NB4 (cell line): ENCODE data around the gene FZR1.

Experiments
- DNase-seq: peaks from one replicate; pipeline ENCODE4 v3.0.0; 2010; ENCODE audit warnings: low read depth
- H3K4me3 ChIP-seq: one replicate; pipeline ENCODE4 v1.5.1; 2011; ENCODE audit warnings: mild to moderate bottlenecking, low read depth, low read length, moderate library complexity
- MYC ChIP-seq: IDR thresholded peaks from 2 replicates; pipeline ENCODE4 v1.6.1; 2011; ENCODE audit warnings: low read depth, low read length
- POLR2A ChIP-seq: IDR thresholded peaks from 2 replicates; pipeline ENCODE4 v1.6.1; 2011; ENCODE audit warnings: mild to moderate bottlenecking; ENCODE audit not compliant: insufficient read length; ENCODE audit errors: extremely low read depth
- TF ChIP-seq, protein P1 (sequence below): IDR thresholded peaks from 2 replicates; pipeline ENCODE4 v1.6.1; 2011; ENCODE audit warnings: low read depth, low read length
- TF ChIP-seq, protein P2 (sequence below): IDR thresholded peaks from one replicate; pipeline ENCODE4 v1.5.1; 2012; ENCODE audit warnings: low read depth, low read length

Gene FZR1

DNA sequence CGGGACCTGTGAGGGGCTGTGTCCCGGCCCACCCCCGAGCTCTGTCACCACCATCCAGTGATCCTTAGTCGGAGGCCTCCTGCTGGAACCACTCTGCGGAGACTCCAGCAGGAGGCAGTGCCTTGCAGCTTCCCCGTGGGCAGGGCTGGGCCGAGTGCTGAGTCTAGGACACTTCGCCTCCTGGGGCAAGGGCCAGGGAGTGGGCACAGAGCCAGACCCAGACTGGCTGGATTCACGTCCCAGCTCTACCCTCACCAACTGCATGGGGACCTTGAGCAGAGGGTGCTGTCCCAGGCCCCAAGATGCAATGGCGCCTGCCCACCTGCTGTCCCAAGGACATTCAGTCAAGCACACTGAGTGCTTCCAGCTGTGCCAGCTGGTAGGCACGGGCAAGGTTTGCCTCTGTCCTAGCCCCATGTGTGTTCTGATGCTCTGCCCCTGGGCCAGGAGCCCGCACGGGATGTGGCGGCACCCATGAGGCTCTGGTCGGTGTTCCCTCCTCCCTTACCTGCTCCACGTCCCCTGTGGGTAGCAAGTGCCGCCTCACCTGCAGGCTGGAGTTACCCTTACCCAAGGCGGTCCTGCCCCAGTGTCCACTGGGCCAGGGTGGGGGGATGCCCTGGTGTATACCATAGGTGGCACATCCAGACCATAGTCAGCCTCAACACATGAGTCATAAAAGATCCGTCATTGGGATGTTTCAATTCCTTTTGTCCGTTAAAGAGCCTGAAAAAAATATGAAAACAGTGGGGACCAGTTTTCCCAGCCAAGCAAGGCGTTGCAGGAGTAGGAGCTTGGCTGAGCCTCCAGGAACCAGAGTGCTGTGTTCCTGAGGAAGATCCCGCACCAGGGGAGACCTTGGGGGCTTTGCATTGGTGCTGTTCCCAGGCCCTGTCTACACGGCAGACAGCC lies 7.4 kb downstream of the FZR1 start:
- H3K4me3 ChIP-seq: no peak overlapping the region
- no peak for DNase-seq
- TF ChIP-seq, protein P1, sequence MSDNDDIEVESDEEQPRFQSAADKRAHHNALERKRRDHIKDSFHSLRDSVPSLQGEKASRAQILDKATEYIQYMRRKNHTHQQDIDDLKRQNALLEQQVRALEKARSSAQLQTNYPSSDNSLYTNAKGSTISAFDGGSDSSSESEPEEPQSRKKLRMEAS: no peak
- TF ChIP-seq, protein P2, sequence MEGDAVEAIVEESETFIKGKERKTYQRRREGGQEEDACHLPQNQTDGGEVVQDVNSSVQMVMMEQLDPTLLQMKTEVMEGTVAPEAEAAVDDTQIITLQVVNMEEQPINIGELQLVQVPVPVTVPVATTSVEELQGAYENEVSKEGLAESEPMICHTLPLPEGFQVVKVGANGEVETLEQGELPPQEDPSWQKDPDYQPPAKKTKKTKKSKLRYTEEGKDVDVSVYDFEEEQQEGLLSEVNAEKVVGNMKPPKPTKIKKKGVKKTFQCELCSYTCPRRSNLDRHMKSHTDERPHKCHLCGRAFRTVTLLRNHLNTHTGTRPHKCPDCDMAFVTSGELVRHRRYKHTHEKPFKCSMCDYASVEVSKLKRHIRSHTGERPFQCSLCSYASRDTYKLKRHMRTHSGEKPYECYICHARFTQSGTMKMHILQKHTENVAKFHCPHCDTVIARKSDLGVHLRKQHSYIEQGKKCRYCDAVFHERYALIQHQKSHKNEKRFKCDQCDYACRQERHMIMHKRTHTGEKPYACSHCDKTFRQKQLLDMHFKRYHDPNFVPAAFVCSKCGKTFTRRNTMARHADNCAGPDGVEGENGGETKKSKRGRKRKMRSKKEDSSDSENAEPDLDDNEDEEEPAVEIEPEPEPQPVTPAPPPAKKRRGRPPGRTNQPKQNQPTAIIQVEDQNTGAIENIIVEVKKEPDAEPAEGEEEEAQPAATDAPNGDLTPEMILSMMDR: no peak

DNA sequence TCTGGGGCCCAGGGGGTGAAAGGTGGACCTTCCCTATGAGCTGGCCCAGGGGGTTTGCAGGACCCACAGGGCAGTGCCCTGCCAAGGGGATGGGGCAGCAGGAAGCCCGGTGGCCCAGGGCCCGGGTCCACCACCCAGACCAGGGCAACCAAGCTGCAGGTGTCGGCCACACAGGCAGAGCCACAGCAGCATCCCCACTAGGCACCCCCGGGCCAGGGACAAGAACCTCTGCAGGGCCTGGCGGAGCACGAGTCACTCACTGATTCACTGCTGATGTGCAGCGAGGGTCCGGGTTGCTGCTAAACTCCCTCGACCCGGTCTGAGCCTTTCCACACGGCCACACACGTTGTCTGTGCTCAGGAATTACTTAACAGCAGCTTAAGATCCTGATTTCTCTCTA lies 8.8 kb downstream of the FZR1 start:
- H3K4me3 ChIP-seq: no peak overlapping the region
- no peak for TF ChIP-seq POLR2A
- TF ChIP-seq, protein P1: no peak

DNA sequence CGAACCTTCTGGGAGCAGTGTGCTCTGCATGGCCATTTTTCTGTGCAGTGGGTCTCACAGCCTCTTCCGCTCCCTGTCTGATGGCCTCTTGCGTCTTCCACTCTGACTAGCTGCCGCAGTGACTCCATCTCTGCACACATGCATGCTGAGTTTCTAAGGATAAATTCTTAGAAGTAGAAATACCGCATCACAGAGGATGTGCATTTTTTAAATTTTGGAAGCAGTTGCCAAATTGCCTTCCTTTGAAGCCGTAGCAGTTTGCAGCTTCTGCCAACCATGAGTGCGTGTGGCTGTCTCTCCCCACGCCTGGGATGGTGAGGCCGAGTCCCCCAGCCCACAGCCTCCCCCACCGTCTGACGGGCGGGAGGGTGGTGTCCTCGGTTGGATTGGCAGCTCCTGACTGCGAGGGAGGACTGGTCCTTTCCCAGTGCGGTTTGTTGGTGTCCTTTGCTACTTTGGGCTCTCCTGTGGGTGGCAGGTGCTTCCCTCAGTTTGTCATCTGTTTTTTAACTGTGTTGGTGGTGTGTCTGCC lies 9.8 kb downstream of the FZR1 start:
- TF ChIP-seq, protein P1: no peak
- TF ChIP-seq MYC (no peak), POLR2A (no peak)
- TF ChIP-seq, protein P2: no peak
- H3K4me3 ChIP-seq: no peak overlapping the region
- no peak for DNase-seq

More for the DNA sequence above, 8.8 kb downstream of the FZR1 start:
- no peak for DNase-seq

DNA sequence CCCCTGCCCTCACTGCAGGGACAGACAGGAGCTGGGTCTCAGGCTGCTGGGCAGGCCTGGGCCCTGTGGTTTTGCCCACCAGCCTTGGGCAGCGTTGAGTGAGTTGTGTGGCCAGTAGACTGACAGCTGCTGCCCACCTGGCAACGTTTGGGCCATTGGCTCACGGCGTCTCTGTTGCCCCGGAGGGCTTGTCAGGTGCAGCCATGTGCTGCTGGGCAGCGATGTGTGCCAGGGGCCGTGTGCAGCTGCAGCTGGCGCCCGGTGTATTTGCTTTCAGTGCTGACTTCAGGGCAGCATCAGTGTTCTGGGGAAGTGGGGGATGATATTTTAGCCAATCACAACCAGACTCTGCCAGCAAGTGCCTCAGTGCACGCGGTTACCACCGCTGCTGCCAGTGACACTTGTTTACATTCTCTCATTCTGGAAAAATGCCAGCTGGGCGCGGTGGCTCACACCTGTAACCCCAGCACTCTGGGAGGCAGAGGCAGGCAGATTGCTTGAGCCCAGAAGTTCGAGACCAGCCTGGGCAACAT lies 10.6 kb downstream of the FZR1 start:
- DNase-seq: no peak
- H3K4me3 ChIP-seq: no peak overlapping the region
- TF ChIP-seq, protein P1: no peak
- TF ChIP-seq POLR2A (no peak), MYC (no peak)
- TF ChIP-seq, protein P2: no peak

DNA sequence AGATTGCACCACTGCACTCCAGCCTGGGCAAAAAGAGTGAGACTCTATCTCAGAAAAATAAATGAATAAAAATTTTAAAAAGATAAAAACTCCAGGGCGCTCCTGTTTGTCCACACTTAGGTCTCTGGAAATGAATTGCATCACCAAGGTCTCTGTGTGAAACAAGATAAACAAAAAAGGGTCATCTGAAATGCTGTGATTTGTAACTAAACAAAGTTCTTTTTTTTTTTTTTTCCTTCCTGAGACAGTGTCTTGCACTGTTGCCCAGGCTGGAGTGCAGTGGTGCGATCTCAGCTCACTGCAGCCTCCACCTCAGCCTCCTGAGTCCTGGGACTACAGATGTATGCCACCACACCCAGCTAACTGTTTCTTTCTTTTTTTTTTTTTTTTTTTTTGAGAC lies 11.5 kb downstream of the FZR1 start:
- no peak for DNase-seq
- TF ChIP-seq POLR2A: no peak
- no peak for TF ChIP-seq MYC
- TF ChIP-seq, protein P1: no peak
- TF ChIP-seq, protein P2: no peak
- no peak overlapping the region for H3K4me3 ChIP-seq

DNA sequence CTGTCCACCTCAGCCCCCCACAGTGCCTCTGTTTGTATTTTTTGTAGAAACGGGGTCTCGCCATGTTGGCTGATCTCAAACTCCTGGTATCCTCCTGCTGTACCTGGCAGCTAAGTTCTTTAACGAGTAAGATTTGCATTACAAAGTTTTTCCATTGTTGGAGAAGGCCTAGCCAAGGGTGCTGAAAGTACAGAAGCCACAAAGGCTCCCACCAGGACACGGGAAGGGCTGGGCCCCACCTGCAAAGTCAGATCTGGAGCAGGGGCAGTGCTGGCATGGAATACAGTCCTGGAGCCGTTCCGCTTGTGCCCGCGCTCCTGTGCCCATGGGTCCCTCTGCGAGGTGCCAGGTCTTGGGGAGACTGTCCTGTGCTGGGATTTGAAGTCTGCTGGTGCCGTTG lies 12.1 kb downstream of the FZR1 start:
- TF ChIP-seq MYC: no peak
- TF ChIP-seq, protein P2: no peak
- no peak for DNase-seq
- H3K4me3 ChIP-seq: no peak overlapping the region
